ENCODE data around the gene GPR148. TPM values are rescaled to one million over a fixed set of nuclear protein-coding genes. Genes with fewer than 3 reads are reported as not detected.

Gene GPR148
- total RNA-seq, 1 donor from 2014 or later, result not detected

DNA sequence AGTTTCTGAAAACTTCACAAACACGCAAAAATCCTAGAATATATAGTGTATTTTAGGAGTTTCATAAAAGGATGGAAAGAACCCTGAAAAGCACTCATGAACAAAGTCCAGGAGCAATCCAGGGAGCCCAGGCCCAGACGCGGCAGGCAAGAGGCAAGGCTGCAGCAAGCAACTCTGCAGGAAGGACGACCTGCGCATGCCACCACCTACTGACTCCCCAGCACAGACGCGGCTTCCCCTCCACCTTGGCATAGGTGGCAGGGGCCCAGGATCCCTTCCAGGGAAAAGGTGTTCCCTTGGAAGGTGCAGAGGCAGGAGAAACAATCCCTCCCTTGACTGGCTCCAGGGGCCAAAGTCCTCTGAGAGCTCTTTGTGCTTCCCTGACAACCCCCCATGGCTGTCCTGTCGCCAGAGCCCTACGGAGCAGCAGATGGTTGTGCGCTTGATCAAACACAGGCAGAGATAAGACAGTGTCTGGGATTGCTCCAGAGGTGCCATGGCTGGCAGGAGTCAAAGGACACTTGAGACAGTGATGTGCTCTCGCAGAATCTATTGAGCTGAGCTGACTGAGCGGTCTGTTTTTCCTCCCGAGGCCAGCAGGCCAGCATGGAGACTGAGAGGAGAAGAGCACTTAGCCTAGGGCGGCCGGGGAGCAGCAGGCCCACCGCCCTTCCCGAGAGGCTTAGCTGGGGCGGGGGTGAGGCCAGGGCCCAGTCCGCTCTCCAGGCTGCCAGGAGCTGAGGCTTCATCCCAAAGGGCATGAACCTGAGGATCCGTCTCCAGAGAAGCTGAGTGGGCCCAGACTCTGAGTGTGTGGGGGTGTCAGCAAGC, 15.6 kb downstream of the GPR148 start:
- intact Hi-C loops (cut with DNase I), result no loop called here
- DNase-seq (ENCODE audit: low spot score), result peak; percentile 72

DNA sequence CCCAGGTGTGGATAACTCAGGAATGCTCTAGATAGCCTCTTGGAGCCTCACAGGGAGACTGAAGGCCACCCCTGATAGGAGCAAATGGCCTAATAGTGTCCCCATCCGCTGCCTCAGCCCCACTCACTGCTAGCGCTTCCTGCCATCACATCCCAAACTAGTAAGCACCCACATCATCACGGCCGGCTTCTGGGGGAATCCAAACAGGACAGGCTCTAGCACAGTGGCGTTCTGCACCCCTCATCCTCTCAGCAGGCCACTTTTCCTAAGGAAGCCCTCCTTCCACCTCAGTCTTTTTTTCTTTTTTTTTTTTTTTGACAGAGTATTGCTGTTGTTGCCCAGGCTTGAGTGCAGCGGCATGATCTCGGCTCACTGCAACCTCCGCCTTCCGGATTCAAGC, 20.2 kb downstream of the GPR148 start:
- DNase-seq (ENCODE audit: low spot score), result no peak
- intact Hi-C loops (cut with DNase I), result no loop called here

DNA sequence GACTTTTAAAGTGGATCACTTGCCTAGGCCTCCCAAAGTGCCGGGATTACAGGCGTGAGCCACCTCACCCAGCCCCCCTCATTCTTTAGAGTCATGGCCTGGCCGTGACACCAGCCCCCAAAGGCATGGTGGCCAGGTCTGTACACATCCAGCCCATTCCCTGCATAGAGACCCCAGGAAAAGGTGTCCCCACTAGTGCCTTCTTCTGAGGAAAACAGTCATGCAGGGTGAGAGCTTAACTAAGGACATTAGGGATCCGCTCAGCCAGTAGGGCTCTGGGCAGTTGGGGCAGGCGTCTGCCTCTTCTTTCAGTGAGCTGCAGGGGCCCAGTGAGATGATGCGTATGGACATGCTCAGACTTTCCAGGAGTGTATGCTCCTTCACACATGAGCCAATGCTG, 20.8 kb downstream of the GPR148 start:
- no peak for DNase-seq (ENCODE audit: low spot score)
- intact Hi-C loops (cut with DNase I), result no loop called here

DNA sequence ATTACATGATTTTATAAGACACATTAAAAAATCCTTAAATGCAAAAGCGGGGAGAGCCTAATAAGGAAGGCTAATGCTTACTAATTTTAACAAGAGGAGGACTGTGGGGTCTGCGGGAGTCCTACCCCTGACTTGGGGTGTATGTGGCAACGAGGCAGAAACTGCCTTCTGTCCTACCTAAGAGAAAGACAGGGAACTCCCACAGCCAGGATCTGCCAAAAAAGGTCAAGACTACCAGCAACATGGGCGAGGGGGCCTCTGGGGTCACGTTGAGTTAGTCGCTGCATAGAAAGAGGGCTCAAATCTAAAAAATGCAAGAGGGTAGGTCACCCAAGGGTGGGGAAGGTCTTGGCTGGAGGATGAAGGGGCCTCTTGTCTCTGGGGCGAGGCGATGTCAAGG, 25.9 kb downstream of the GPR148 start:
- intact Hi-C loops (cut with DNase I), result no loop called here
- peak; percentile 27 for DNase-seq (ENCODE audit: low spot score)

DNA sequence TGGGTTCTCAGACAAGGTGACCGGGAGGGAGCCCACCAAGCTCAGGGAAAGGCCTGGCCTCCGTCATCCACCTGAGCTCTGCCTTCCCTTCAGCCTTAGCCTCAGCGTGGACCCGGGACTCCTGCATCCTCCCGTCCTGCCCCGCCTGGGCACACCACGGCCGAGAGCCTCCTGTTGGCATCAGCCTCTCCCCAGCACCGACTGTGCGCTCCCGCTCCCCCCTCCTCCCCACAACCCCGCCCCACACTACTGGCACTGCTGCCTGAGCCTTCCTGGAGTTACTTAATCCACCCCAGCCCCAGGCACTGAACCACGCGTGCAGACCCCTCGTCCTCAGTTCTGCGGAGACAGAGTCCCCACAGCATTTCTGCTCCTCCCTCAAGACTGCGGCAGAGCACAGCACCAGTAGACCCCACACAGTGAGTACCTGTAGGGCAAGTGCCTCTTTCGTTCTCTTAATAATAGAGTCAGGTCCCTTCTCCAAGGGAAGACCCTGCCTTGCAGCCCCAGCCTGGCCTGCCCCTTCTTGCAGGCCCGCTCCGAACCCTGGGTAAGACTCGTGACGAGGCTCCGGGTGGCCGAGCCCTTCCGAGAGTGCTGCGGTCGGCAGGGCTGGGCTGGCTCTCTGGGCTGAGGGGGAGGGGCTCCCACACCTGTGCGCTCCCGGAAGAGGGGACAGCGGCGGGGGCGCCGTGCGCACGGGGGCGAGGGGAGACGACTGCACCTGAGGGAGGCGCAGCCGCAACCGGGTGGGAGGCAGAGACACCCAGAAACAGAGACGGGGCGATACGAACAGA, 26.6 kb downstream of the GPR148 start, which contains the start of gene AMER3:
TSS of gene AMER3 (plus strand) at position 285 of the 797 bp plus-strand sequence. CDS start 6,533 bp downstream, outside the sequence.
- intact Hi-C loops (cut with DNase I), result no loop called here
- DNase-seq (ENCODE audit: low spot score), result no peak

DNA sequence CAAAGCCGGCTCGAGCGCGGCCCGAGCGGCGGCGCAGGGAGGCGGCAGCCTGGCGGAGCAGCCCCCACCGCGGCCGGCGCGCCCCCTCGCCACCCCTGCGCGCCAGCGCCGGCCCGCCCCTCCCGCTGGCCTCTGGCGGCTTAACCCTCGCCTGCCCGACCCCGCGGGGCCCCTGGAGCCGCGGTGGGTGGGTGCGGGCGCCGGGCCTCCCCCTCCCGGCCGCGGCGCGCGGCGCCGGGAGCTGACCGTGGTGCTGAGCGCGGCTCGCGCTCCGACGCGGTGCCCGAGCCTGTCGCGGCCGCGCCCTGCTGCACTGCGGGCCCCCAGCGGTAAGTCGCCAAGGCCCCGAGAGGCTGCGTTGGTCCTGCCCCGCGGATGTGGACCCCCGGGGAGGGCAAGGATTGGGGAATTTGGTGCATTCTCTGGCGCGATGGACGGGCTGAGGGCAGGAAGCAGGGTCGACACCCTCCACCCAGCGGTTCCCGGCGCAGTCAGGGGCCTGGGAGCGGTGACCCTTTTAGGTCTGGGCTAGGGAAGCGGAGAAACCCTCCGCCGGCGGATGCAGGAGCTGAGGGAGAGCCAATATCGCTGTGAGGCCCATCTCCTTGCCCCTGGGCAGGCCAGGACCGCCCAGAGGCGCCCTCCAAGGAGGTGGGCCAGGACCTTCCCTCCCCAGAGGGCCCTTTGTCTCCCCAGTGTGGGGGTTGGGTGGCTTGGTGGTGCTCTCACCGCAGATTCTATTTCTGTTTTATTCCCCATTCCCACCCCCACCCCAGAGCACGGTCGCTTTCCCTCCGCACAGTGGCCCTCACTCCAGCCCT, 27.4 kb downstream of the GPR148 start:
- peak; percentile 43 for DNase-seq (ENCODE audit: low spot score)
- intact Hi-C loops (cut with DNase I), result no loop called here

DNA sequence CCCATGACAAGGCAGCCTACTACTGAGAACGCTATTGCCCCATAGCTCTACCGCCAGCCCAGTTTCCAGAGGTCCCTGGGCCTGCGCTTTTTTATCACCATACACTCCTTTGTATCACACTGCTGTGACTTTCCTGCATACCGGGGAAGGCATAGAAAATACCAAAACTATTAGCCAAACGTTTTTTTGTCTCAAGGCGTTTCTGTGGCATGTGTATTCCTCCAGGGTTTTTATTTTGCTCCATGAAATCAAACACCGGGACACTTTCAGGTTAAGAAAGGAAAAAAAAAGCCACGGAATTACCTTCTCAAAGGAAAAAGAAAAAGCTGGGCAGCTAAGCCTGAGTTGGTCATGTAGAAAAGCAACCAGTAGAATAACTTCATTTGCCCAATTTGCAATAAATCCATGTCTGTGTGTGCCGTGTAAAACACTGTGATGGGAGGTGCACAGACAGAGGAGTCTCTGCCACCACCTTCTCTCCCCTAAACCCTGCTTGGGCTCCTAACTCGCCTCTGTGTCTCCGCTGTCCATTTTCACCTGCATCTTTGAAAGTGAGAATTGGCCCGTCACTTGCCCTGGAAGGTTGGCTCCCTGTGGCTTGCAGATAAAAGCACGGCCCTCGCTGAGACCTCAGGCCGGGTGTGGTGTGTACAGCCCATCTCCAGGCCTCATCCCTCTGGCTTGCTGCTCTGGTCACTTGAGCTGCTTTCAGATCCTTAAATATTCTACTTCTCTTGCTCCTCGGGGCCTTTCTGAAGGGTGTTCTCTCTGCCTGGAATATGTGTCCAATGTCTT, 28.2 kb downstream of the GPR148 start:
- DNase-seq (ENCODE audit: low spot score), result no peak
- intact Hi-C loops (cut with DNase I), result no loop called here

DNA sequence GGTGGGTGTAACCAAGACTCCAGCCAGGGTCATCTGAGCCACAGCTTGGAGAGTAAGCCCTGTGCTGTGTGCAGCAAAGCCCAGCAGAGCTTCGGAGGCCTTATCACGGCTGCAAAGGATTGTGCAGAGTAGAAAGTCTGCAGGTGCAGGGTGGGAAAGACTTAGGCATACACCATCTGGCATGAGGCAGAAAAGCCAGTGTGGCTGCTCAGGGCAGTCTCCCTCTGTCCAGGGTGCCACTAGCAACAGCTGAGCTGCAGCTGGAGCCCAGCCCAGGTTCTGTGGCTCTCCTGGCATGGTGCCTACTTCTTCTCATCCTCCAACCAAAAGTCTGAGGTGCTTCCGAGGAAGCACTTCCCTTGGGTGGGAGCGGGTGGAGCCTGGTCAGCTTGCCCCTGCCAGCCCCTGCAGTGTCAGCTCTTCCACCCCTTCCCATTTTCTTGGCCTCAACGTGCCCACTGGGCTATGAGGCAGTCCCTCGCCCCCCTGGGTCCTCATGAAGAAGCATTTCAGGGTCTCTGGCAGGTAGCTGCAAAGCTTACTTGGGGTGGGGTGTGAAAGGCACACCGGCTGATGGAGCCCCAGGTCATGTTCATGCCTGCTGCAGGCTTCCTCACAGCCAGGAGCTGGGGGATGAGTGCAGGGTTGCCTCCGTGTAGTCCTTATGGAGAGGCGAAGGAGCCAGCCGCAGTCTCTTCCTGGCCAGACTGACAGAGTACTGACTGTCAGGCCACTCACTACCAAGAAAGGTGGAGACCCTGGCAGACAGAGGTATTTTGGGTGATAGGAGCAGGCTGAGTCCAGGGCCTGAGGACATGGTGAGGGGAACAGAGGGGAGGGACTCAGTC, 31.3 kb downstream of the GPR148 start:
- intact Hi-C loops (cut with DNase I), result no loop called here
- peak; percentile 71 for DNase-seq (ENCODE audit: low spot score)

DNA sequence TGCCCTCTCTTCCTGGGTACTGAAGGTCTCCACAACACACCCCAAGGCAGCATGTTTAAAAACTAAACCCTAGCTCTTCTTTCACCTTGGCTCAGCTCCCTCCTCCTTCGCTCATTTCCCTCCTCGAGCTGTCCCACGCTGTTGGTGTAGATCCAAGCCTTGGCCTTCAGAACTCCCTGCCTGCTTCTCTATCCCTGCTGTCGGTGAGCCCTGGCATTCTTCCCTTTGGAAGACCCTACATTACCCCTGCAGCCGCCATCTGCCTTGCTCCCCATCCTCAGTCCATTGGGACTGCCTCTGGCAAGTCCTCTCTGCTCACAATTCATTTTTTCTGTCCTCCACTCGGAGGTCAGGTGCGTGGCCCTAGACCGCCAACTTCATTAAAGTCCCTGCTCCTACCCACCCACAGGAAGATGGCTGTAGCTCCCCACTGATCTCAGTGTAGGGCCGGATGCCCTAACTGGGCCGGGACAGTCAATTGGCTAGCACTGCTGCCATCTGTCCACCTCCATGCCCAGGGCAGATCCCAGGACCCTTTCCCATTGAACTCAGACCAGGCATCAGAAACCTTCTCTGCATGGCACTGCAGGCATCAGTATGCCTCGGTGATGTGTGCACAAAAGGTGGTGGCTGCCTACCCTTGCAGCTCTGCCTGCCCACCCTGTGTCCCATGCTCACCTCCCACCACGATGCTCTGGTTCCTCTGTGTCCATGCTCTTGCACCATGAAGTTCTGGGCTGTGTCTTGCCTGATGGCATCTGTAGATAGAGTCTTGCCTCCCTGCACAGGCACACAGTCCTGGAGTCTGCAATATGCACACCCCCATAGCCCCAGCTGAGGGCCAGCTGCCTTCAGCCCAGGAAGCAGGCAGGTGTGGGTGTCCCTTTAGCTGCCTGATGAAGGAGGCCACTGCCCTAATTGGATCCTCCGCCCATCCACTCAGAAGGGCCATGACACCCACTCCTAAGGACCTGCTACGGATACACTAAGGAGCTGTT, 32.2 kb downstream of the GPR148 start:
- peak; percentile 68 for DNase-seq (ENCODE audit: low spot score)

DNA sequence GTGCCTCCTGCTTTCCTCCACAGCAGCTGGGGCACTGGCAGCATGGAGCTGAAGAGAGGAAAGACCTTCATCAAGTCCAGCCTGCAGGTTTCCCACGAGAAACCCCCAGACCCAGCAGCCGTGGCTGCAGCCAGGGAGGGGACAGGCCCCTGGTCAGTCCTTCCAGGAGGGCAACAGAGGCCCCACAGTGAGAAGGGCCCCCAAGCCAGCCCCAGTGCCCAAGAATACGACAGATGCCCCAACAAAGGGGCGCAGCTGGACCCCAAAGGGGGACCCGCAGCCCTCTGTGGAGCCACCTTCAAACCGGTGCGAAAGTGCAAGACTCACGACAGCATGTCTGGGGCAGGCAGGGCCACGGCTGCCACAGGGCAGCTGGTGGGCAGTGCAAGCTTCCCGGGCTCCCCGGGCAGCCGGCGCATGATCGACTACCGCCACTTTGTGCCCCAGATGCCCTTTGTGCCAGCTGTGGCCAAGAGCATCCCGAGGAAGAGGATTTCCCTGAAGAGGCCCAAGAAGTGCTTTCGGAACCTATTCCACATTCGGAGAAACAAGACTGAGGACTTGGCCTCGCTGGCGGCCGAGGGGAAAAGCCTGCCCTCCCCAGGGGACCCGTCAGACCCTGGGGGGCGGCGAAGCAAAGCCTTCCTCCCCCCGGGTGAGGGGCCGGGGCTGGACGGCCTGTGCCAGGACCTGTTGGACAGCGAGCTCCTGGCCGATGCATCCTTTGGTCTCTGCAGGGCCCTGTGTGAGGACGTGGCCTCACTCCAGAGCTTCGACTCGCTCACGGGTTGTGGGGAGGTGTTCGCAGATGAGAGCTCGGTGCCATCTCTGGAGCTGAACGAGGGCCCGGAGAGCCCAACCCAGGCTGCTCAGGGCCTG, 33.4 kb downstream of the GPR148 start:
- intact Hi-C loops (cut with DNase I), result no loop called here
- DNase-seq (ENCODE audit: low spot score), result peak; percentile 73

More for the DNA sequence above, 32.2 kb downstream of the GPR148 start:
- intact Hi-C loops (cut with DNase I), result no loop called here

DNA sequence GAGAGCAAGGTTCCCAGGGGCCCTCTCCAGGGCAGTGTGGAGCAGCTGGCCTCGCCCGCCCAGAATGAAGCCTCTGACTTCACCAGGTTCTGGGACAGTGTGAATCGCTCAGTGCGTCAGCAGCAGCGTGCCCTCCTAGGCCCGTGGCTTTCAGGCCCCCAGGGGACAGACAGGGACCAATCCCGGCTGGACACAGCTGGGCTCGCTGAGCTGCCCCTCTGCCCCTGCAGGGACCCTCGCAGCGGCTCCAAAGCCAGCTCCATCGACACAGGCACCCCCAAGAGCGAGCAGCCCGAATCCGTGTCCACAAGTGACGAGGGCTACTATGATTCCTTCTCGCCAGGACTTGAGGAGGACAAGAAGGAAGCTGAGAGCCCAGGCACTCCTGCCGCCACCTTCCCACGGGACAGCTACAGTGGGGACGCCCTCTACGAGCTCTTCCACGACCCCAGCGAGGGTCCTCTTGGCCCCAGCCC, 34.1 kb downstream of the GPR148 start:
- DNase-seq (ENCODE audit: low spot score), result peak; percentile 22
- intact Hi-C loops (cut with DNase I), result no loop called here

DNA sequence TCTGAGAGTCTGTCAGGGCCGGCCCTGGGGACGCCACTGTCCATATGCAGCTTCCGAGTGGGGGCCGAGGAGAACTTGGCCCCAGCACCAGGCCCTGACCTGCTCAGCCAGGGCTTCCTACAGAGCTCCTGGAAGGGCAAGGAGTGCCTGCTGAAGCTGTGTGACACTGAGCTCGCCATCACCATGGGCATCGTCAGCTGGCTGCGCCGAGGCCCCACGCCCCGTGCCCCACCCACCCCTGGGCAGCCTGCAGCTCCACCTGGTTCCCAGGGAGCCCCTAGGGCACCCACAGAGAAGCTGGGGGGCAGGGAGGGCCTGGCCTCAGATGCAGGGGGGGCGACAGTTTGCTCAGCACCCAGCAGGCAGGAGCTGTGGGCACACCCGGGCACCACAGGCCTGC, 34.5 kb downstream of the GPR148 start:
- DNase-seq (ENCODE audit: low spot score), result peak; percentile 60
- intact Hi-C loops (cut with DNase I), result no loop called here

DNA sequence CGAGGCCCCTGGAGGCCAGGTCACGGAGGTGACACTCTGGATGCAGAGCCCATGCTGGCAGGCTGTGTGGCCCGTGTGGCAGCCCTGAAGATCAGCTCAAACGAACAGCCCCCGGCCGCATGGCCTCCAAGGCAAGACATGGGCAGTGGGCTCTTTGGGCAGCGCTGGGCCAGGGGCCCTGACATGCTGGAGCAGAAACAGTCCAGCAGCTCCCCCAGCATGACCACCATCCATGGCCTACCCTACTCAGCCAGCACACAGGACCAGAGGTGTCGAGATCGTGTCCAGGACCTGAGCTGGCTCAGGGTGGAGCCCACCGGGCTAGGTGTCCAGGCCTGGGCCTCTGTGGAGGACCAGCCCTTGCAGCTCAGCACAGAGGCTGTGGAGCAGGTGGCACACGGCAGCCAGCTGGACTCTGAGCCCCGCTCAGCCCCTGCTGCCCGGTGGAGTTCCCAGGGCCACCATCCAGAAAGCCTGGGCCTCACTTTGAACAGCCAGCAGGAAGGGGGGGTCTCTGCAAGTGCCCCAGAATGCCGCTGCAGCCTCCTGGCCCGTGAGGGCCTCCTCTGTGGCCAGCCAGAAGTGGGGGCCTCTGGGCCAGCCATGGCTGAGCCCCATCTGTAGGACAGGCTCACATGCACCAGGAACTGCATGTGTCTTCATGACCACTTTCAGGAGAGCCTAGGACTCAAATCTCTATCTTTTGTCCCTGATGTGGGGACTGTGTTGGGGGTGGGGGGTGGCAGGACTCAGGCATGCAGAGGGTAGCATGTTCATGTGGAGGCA, 35.4 kb downstream of the GPR148 start:
- DNase-seq (ENCODE audit: low spot score), result no peak

DNA sequence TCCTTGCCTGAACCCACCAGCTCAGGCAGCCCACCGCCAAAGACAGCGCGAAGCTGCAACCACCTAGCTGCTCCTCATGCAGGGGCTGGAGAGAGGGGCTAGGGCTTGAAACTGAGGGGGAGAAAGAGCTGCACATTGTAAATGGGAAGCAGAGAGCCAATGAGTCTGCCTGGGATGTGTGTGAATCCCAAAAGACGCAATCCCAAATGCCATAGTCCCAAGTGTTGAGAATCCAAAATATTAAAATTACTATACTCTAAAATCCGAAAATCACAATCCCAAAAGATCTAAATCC, 35.9 kb downstream of the GPR148 start:
- DNase-seq (ENCODE audit: low spot score), result no peak
- intact Hi-C loops (cut with DNase I), result no loop called here

More for the DNA sequence above, 35.4 kb downstream of the GPR148 start:
- intact Hi-C loops (cut with DNase I), result no loop called here

DNA sequence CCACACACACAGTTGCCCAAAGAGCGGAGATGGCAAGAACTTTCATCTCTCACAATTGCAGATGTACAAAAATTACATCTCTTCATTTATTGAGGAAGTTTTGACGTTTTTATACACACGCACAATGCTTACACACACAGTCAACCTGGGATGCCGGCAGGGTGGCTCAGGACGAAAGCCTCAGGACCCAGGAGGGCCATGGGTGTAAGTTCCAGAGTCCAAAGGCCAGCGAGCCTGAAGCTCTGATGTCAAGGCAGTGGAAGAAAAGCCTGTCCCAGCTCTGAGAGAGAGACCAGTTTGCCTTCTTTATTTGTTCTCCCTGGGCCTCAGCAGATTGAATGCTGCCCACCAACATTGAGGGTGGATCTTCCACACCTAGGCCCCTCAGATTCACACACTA, 36.6 kb downstream of the GPR148 start:
- DNase-seq (ENCODE audit: low spot score), result peak; percentile 68
- intact Hi-C loops (cut with DNase I), result no loop called here

All from cardiac septum (tissue), 1 donor.